ENCODE results near the gene ARL13B.
"Not testable (repeated sequence)": the region's sequence is repeated elsewhere in the genome, so short reads cannot be mapped to it uniquely, and the experiment has no call there.

ARL13B gene

GRCh38 chr3:94001191-94001590 is 21.2 kb downstream of the ARL13B start:
- DNase-seq, result no peak

DNA sequence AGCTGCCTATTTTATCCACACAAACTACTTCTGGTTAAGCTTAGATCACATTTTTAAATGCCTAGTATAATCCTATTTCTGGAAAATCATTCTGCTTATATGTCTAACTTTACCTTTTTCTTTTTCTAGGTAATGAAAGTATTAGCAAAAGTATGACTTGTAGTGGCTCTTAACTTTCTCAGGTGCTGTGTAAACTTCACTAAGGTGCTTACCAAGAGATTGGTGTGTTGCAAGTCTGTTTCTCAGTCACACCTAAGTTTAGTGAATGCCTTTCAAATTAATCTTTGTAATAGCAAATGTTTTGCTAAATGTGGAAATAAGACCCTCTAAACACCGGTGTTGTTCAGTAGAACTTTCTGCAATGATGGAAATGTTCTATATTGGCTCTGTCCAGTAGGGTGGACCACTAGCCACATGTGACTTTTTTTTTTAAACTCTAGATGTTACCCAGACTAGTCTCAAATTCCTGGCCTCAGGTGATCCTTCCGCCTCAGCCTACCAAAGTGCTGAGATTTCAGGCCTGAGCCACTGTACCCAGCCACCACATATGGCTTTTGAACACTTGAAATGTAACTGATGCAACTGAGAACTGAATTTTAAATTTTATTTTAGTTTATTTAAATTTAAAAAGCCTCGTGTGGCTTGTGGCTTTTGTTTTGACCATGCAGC is 22.0 kb downstream of the ARL13B start:
- DNase-seq, result no peak

GRCh38 chr3:94004301-94004910 is 24.5 kb downstream of the ARL13B start:
- DNase-seq, result peak; percentile 35 to 41

- DNase-seq, result no peak
Observed at GRCh38 chr3:94008253-94008652, 28.3 kb downstream of the ARL13B start.

DNA sequence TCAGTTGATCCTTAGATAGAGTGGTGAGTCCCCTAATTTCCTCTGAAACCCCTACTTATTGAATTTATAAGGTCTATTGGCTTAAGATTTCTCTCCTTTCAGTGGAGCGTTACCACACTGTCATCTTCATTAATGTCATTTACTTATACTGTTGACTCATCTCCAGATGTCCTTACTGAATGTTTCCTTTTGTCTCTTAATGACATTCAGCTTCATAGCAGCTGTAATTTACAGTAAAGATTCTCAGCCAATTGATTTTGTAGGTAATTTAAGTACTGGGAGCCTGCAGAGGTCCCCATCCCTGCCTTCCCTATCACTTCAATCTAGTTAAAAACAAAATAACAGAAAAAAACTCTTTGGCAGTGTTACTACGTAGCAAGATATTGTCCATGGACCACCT is 29.7 kb downstream of the ARL13B start:
- peak; percentile 6 to 10 for DNase-seq

DNA sequence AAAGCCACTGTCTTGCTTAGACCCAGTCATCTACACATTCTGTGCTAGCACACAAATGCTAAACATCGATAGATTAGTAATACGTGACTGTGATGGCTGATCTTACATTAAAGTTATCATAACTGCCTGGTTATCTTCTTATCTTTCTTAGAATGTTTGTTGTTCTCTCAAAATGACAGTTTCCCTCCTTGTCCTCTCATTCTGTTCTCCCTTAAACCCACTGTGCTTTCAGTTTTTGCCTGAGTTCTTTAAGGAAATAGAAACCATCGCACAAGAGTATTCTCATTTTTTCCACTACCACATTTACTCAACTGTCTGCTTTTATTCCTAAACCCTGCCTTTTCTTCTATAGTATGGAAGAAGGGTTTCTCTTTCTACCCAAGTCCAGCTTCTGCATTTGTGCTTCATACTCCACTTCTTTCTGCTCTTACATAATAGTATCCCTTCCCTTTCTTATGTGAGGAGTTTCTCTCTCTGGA is 31.3 kb downstream of the ARL13B start:
- no peak for DNase-seq

- DNase-seq, result no peak
Observed at GRCh38 chr3:94012185-94012584, 32.2 kb downstream of the ARL13B start.

DNA sequence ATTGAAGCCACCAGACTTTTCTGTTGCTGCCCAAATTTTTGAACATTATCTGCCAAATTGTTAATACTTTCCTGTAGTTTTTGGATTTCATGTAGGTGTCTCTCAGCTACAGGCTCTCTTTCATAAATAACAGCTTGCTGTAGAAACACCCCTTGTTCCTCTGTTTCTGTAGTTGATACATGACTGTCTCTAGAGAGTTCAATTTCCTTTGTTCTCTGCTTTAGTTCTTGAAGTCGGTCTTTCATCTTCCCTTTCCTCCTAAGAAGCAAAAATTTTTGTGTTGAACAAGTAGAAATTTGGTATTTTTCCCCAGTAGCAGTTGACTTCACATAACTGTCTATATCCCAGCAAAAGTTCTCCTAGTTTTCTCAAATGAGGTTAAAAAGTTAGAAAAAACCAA is 35.1 kb downstream of the ARL13B start:
- DNase-seq, result no peak

- DNase-seq, result no peak
Observed at GRCh38 chr3:94019659-94020058, 39.7 kb downstream of the ARL13B start.

DNA sequence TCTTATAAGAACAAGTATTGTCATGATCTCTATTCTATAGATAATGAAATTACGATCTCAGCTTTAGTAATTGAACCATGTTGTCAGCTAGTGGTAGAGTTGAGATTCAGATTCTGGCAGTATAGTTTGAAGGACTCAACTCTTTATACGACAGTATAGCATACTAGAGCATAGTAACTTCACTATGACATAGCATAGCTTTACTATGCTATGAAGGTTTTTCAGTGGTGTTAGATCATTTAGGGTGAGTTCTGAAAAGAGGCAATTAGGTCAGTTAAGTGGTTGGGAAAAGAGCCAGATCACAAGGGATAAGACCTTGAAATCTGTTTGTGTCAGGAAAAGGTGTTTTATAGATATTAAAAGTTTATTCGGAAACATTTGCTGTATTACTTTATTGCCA is 40.3 kb downstream of the ARL13B start:
- DNase-seq, result no peak

- no peak for DNase-seq
Observed at GRCh38 chr3:94024385-94024784, 44.4 kb downstream of the ARL13B start.

- DNase-seq, result no peak
Observed at GRCh38 chr3:94026623-94027022, 46.7 kb downstream of the ARL13B start.

GRCh38 chr3:94028093-94028837 is 48.3 kb downstream of the ARL13B start, which contains the start of gene STX19:
Gene STX19, minus strand, starts transcription at chr3:94028597. Its CDS starts 13,328 bp downstream, at chr3:94015269.
- no peak for DNase-seq

GRCh38 chr3:94036909-94037507 is 57.1 kb downstream of the ARL13B start:
- no peak for DNase-seq

DNA sequence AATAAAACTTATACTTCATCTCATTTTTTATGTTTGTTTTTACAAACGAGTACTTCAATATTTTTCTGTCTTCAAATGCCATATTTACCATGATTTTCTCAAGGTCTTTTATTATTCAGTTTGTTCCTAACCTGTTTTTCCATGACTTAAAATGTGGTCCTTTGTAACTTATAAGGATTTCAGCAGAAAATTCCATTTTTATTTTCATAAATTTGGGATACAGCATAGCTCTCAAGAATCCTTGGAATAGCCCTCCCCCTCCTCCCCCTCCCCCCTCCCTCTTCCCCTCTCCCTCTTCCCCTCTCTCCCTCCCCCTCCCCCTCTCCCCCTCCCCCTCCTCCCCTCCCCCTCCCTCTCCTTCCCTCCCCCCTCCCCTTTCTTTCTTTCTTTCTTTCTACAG is 63.3 kb downstream of the ARL13B start:
- DNase-seq, result no peak

GRCh38 chr3:94044100-94044936 is 64.4 kb downstream of the ARL13B start:
- not testable (repeated sequence) for DNase-seq

DNA sequence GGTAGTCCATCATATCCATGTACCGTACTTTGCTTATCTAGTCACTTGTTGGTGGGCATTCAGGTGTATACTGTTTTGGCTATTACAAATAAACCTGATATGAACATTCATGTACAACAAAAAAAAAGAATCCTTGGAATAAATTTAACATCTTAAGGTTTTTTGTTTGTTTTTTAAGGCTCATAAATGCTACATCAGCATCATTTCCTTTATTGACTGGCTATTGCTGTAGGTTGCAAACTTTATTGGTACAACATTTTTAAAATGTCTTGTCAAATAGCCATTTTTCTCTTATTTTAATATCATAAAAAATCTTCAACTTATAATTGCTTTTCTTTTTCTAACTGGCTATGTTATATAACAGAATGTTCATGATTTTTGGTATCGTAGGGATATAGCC is 66.6 kb downstream of the ARL13B start:
- DNase-seq, result no peak

DNA sequence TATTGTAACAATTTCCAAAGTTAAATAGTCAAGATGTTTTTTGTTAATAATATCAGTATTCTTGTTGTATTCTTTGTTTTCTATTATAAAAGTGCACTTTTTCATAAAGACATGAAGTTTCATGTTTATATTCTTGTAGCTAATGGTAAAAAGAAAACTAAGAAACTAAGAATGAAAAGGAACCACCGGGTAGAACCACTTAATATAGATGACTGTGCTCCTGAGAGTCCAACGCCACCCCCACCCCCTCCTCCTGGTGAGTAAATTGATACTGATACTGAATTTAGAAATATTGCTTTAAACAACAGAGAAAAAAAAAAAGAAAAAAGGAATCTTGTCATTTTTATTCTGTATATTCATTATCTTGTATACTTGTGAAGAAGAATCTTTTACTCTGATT is 69.3 kb downstream of the ARL13B start:
- no peak for DNase-seq

GRCh38 chr3:94050546-94050945 is 70.6 kb downstream of the ARL13B start:
- no peak for DNase-seq

DNA sequence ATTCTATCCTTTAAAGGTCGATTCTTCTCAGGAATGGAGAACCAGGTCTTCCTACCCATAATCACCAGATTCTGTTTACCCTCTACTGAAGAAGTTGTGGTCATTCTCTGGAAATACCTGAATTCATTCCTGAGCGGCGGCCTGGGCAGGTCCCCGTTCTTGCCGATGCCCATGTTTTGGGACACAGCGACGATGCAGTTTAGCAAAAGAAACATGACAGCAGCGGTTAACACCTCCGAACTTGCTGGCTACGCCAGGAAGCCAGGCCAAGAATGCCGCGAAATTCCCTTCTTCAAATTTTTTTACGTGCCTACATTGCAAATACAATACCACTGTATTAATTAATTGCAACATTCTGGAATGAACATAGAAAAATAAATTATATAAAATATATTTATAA is 81.3 kb downstream of the ARL13B start:
- no peak for DNase-seq

- peak; percentile 95 to 96 for DNase-seq
Observed at GRCh38 chr3:94062513-94063404, 82.8 kb downstream of the ARL13B start, which contains the start of the genes DHFR2 and NSUN3. Gene DHFR2, minus strand, starts transcription at chr3:94062916. Its CDS starts 1,405 bp downstream, at chr3:94061511. Gene NSUN3, plus strand, starts transcription at chr3:94063061. Its CDS starts 66 bp downstream, at chr3:94063127.

Data from SHP77 (cell line).